Body of pancreas (tissue), 4 donors: ENCODE measurements around the gene RNF215. TPM values are rescaled to one million over a fixed set of nuclear protein-coding genes. Genes with fewer than 3 reads are reported as not detected.

Experiments
- ATAC-seq: fragments of 150-250 bp; one replicate; pipeline ENCODE4 v1.9.1; 2016
- DNase-seq, 4 donors: peaks; one replicate each; pipeline ENCODE4 v3.0.0-alpha.2; 2019
- H3K27ac ChIP-seq, 4 donors: fragments of 200-600 bp; sonication (generic); 1 replicate in 3 of 4; 2 replicates in 1 of 4; pipeline versions ENCODE4 v1.5.1 to v1.6.1; 2016 to 2019; ENCODE audit warnings: mild to moderate bottlenecking in 1 of 4, mixed read lengths in 1 of 4, moderate library complexity in 1 of 4
- H3K27me3 ChIP-seq, 2 donors: fragments of 200-600 bp; sonication (generic); one replicate each; pipeline ENCODE4 v1.6.0; 2016; ENCODE audit warnings: mild to moderate bottlenecking in 1 of 2
- H3K36me3 ChIP-seq, 2 donors: fragments of 200-600 bp; sonication (generic); replicated peaks in 1 of 2; 2 replicates each; pipeline ENCODE4 v1.5.1; 2016; ENCODE audit warnings: low read depth in 2 of 2; ENCODE audit not compliant: insufficient read depth in 1 of 2
- H3K4me1 ChIP-seq: fragments of 200-600 bp; sonication (generic); one replicate; pipeline ENCODE4 v1.6.0; 2016
- H3K4me3 ChIP-seq, 2 donors: fragments of 200-600 bp; sonication (generic); 1 replicate in 1 of 2; 2 replicates in 1 of 2; pipeline ENCODE4 v1.5.1; 2016 to 2019
- H3K9me3 ChIP-seq, 3 donors: fragments of 200-600 bp; sonication (generic); 1 replicate in 2 of 3; 2 replicates in 1 of 3; pipeline ENCODE4 v1.5.1; 2016
- CTCF ChIP-seq, 7 experiments: fragments of 450-650 bp in 4 of 7; fragments of 200-600 bp in 3 of 7; sonication (generic) in 3 of 7; IDR thresholded peaks; one replicate each; pipeline ENCODE4 v1.5.1; 2016 to 2019; ENCODE audit warnings: antibody characterized with exemption in 7 of 7
- POLR2A ChIP-seq, 3 donors: fragments of 450-650 bp; IDR thresholded peaks; one replicate each; pipeline ENCODE4 v1.6.1; 2016; ENCODE audit warnings: antibody characterized with exemption in 3 of 3, mild to moderate bottlenecking in 2 of 3
- WGBS, 2 donors: methylation state at CpG; one replicate each; pipeline ENCODE4 v1.1.5; 2017; 5-methylcytosine and 5-hydroxymethylcytosine counted together
- intact Hi-C: fragments of 100-400 bp; cut with DNase I; formaldehyde crosslinking; loops from one replicate; pipeline ENCODE4 v1.15.1; 2023
- total RNA-seq, 2 donors: library from RNA; depleted of rRNA; stranded (reverse); fragments of >200 nt; gene quantifications; one replicate each; pipeline ENCODE4 v1.1.0, GENCODE V29; 2016

The RNF215 gene
- total RNA-seq: 10 to 100 TPM; 13.8 to 14.0 TPM

GRCh38 chr22:30386960-30387827 is at the start of gene RNF215:
RNF215 (minus strand) TSS chr22:30387411; CDS start chr22:30387313, 98 bp downstream.
- Histone ChIP-seq H3K9me3 (no peaks in the 10 kb centered on the region), H3K36me3 (no peaks in the 10 kb centered on the region), H3K27me3 (no peaks in the 10 kb centered on the region), H3K4me3 (peak within 1 kb of the TSS; percentile 37 to 74), H3K4me1 (peaks cover 15% of the 10 kb centered on the region), H3K27ac (peak within 1 kb of the TSS; percentile 5 to 78 (median 64))
- WGBS, 2 donors: 1% methylated on average over 18 to 68 of the region's 95 CpGs
- intact Hi-C loops: loop anchor here (10.0 kb wide), 1 partner anchor 272 kb away; no protein-coding TSS in a partner anchor
- ATAC-seq (peak; percentile 94), DNase-seq (peak; percentile 77 to 87 (median 84))
- TF ChIP-seq CTCF (IDR thresholded peaks at IDR 0.05) (peak; percentile 86 to 96 (median 94)), POLR2A (IDR thresholded peaks at IDR 0.05) (no peak)

GRCh38 chr22:30436196-30436595 is 49.0 kb upstream of the RNF215 start:
- no peak for ATAC-seq
- no peaks in the 10 kb centered on the region for H3K27me3 ChIP-seq
- H3K4me3 ChIP-seq: no peak overlapping the region
- H3K4me1 ChIP-seq: no peaks in the 10 kb centered on the region
- no peak for DNase-seq
- no peaks in the 10 kb centered on the region for H3K36me3 ChIP-seq
- no peaks in the 10 kb centered on the region for H3K9me3 ChIP-seq
- H3K27ac ChIP-seq: peak overlapping the region in 1 of 4 donors; percentile 35
- WGBS, 2 donors: 81 to 90% methylated on average over 2 of the region's 2 CpGs
- TF ChIP-seq POLR2A (IDR thresholded peaks at IDR 0.05) (no peak), CTCF (IDR thresholded peaks at IDR 0.05) (no peak)
- intact Hi-C loops: no loop called here

- Histone ChIP-seq H3K4me1 (no peaks in the 10 kb centered on the region), H3K9me3 (no peaks in the 10 kb centered on the region), H3K27ac (peak overlapping the region in 1 of 4 donors; percentile 35), H3K36me3 (no peaks in the 10 kb centered on the region), H3K27me3 (no peaks in the 10 kb centered on the region), H3K4me3 (no peak overlapping the region)
- peak in 1 of 3 donors; percentile 7 for TF ChIP-seq POLR2A (IDR thresholded peaks at IDR 0.05)
- TF ChIP-seq CTCF (IDR thresholded peaks at IDR 0.05): peak in 1 of 7 experiments; percentile 8
- ATAC-seq (no peak), DNase-seq (peak in 3 of 4 donors; percentile 30 to 52 (median 39))
- intact Hi-C loops: no loop called here
- WGBS, 2 donors: 84 to 96% methylated on average over 6 of the region's 6 CpGs
These were observed 48.5 kb upstream of the RNF215 start for GRCh38 chr22:30435674-30436126.

GRCh38 chr22:30434843-30435242 is 47.6 kb upstream of the RNF215 start:
- Histone ChIP-seq H3K36me3 (no peaks in the 10 kb centered on the region), H3K4me1 (no peaks in the 10 kb centered on the region), H3K4me3 (no peak overlapping the region), H3K27ac (no peak overlapping the region), H3K27me3 (no peaks in the 10 kb centered on the region), H3K9me3 (no peaks in the 10 kb centered on the region)
- 63% methylated on average over 1 of the region's 1 CpG; no CpG with 5 or more reads in 1 of the 2 donors for WGBS, 2 donors
- intact Hi-C loops: no loop called here
- ATAC-seq (no peak), DNase-seq (no peak)
- TF ChIP-seq CTCF (IDR thresholded peaks at IDR 0.05): no peak
- TF ChIP-seq POLR2A (IDR thresholded peaks at IDR 0.05): no peak
